Measurements from ENCODE around the gene MGMT. TPM values are rescaled to one million over a fixed set of nuclear protein-coding genes. Genes with fewer than 3 reads are reported as not detected.

Gene MGMT
- total RNA-seq, 2 experiments from 2014 or later, result 20.9 to 23.3 TPM

DNA sequence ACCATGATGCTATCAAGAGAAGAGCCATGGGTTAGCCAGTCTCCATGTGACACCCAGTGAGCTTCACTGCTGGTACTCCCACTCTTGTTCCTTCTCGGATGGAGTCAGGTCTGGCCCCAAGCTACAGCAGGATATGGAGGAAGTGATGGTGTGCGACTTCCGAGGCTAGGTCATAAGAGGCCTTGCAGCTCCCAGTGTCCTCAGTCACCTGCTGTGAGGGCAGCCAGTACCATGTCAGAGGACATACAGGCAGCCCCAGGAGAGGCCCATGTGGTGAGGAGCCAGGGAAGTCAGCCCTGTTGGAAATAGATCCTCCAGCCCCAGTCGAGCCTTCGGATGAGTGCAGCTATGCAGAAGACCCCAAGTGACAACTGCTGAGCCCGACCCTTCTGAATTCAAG is 260.0 kb downstream of the MGMT start:
- peaks cover 68% of the 10 kb centered on the region for H3K36me3 Mint-ChIP-seq
- peaks cover 29% of the 10 kb centered on the region for H3K9me3 Mint-ChIP-seq
- no peak overlapping the region for H3K27ac Mint-ChIP-seq
- no peaks in the 10 kb centered on the region for H3K27me3 Mint-ChIP-seq
- no peak for DNase-seq
- H3K4me3 Mint-ChIP-seq, result no peak overlapping the region
- H3K4me1 Mint-ChIP-seq, result no peaks in the 10 kb centered on the region

DNA sequence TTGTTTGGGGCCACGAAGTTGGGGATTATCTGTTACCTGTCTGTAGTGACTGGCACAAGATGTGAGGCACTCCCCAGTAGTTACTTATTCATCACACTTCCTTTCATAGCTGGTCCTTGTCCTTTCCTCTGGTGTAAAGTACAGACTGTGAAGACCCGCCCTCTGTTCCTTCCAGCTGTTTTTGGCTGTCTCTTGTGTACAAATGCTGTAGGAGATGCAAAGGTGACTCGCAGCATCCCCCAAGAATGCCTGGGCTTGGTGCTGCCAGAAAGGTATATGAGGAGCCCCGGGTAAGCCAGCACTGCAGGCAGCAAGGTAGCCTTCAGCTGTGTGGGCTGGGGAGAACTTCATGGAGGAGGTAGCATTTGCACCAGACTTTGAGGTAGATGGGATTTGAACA is 260.5 kb downstream of the MGMT start:
- Mint-ChIP-seq H3K4me1 (no peaks in the 10 kb centered on the region), H3K4me3 (no peak overlapping the region), H3K27ac (no peak overlapping the region), H3K9me3 (peaks cover 31% of the 10 kb centered on the region), H3K36me3 (peaks cover 65% of the 10 kb centered on the region), H3K27me3 (no peaks in the 10 kb centered on the region)
- DNase-seq, result no peak

DNA sequence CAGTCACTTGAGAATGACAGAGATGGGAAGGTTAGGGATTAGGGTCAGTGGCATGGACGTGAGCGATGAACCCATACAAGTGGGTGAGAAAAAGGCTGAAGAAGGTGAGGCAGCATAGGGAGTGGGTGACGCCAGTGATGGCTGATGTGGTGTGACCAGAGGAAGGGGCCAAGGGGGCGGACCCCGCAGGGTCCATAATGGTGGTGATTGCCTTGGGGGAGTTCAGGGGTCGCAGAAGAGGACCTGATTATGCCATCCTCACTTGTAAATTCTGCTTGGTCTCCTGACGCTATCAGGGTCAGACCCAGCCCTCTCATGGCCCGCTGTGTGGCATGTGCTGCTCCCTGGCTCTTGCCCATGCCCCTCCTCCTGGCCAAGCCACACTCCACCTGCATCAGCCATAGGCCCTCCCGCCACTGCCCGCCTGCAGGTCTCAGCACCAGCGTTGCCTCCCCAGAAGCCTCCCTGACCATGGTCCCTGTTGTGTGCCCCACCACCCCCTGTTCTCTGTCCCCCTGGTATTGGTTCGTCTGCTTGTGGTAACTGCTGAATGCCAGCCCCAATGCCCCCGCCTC is 261.3 kb downstream of the MGMT start:
- H3K36me3 Mint-ChIP-seq, result peaks cover 60% of the 10 kb centered on the region
- H3K27ac Mint-ChIP-seq, result no peak overlapping the region
- H3K4me1 Mint-ChIP-seq, result no peaks in the 10 kb centered on the region
- DNase-seq, result no peak
- H3K9me3 Mint-ChIP-seq, result peaks cover 31% of the 10 kb centered on the region
- no peaks in the 10 kb centered on the region for H3K27me3 Mint-ChIP-seq
- H3K4me3 Mint-ChIP-seq, result no peak overlapping the region

DNA sequence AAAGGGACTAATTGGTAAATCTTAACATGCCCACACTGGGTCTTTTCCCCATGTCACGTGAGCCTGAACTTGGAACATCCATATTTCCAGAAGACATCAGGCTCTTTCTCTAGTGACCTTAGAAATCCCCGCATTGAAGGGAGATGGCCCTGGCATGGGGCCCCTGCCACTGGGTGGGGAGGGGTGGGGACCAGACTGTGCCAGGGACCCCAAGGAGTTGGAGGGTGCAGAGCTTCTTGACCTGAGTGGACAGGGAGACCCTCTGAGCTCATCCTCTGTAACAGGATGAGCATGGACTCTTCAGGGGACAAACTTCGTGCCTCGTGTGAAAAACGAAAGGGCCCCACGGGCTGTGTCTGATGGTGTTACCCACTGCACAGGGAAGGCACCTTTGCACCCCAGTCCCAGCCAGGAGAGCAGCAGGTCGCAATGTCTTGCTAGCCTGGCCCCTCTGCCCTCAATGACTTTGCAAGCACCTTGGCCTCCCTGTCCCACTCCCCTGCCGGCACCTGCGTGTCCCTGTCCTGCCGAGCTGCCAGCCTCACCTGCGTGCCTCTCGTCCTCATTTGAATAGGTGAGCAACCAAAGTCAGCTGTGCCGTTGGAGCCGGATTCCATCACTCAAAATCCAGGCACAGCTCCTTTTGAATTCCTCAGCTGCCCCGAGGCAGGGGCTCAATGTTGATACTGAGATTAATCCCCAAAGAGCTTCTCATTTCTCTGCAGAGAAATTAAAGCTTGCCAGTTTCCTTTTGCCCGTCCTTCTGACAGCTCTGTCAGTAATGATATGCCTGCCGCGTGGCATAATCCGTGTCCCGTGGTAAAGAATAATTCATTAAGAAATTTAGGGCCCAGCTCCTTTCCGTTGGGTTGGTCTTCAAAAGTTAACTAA is 262.1 kb downstream of the MGMT start:
- H3K4me3 Mint-ChIP-seq, result no peak overlapping the region
- H3K27me3 Mint-ChIP-seq, result no peaks in the 10 kb centered on the region
- H3K9me3 Mint-ChIP-seq, result peaks cover 31% of the 10 kb centered on the region
- H3K27ac Mint-ChIP-seq, result no peak overlapping the region
- peaks cover 57% of the 10 kb centered on the region for H3K36me3 Mint-ChIP-seq
- DNase-seq, result no peak
- no peaks in the 10 kb centered on the region for H3K4me1 Mint-ChIP-seq

DNA sequence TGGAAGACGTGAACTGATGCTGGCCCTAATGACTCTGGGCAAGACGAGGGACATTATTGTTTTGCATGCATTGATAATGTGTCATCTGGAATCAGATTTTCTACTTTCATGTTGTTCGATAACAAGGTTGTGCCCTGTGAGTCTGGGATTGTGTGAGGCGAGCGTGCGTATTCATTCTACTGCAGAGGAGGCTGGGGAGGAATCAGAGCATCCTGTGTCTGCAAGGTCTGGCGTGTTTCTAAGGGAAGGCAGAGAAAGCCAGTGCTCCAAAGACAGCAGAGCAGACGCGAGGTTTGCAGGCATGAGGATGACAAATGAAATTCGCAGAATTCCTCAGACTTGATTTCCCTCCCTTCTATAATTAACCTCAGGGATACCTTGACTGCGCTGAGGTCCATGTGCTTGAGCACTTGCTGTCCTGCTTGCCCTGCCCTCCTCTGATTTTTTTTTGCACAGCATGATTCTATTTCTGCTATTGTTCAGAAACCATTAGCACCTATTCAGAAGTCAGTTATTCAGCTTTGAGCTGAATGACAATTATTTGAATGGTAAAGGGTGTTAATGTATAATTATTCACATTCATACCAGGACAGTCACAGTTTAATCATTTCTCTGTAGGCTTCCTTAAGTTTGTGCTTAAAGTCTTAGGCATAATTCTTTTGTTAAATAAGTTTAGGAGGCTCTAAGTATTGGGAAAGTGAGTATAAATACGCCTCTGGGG is 263.4 kb downstream of the MGMT start:
- no peak for DNase-seq
- peaks cover 46% of the 10 kb centered on the region for H3K36me3 Mint-ChIP-seq
- H3K27ac Mint-ChIP-seq, result no peak overlapping the region
- H3K27me3 Mint-ChIP-seq, result no peaks in the 10 kb centered on the region
- H3K4me1 Mint-ChIP-seq, result no peaks in the 10 kb centered on the region
- no peak overlapping the region for H3K4me3 Mint-ChIP-seq
- peaks cover 28% of the 10 kb centered on the region for H3K9me3 Mint-ChIP-seq

DNA sequence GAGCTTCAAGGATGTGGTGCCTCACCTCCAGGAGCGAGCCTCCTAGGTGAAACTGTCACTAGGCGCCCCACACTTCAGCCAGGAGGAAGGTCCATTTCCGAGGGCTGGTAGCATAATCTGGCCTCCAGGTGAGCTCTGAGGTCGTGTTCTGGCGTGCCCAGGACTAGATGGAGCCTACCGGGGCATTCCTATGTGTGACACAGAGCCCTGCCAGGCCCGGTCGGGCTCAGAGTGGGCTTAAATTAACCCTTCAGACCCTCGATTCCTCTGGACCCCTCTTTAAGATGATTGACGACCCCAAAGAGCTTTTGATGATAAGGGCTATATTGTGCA is 263.9 kb downstream of the MGMT start:
- Mint-ChIP-seq H3K4me3 (no peak overlapping the region), H3K36me3 (peaks cover 41% of the 10 kb centered on the region)

DNA sequence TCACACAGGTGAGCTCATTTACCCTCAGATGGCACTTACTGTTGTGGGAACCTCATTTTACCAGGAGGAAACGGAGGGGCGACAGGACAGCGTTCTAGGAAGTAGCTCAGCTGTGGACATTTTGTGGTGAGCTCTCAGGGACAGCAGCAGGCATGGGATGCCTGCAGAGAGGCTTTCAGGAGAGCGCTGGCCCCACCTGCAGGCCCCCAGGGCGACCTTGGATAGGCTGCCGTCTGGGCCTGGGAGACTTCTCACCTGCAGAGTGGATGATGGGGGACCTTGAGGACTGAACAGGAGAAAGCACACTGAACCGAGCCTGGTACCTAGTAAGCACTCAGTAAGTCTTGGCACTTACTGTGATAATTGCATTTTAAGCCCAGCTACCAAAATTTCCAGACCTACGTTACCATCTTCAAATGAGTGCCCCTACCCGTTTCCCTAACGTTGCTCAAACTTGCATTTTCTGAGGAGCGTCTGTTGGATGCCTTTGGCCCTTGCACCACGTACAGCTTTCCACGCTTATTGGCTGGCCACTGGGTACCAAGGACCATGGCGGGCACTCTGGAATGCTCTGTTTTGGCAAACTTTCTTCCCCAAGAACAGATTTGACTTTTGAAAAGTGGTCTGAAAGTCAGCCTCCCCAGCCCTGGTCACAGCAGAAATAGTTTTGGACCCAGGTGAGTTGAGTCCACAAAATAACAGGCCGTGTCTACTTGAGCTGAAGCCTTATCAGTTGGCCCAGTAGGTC is 273.7 kb downstream of the MGMT start:
- no peak overlapping the region for H3K27ac Mint-ChIP-seq
- no peak overlapping the region for H3K4me3 Mint-ChIP-seq
- no peaks in the 10 kb centered on the region for H3K4me1 Mint-ChIP-seq
- H3K27me3 Mint-ChIP-seq, result no peaks in the 10 kb centered on the region
- H3K9me3 Mint-ChIP-seq, result peaks cover 19% of the 10 kb centered on the region
- no peak for DNase-seq
- peaks cover 56% of the 10 kb centered on the region for H3K36me3 Mint-ChIP-seq

More for the DNA sequence above, 263.9 kb downstream of the MGMT start:
- Mint-ChIP-seq H3K9me3 (peaks cover 26% of the 10 kb centered on the region), H3K4me1 (no peaks in the 10 kb centered on the region), H3K27ac (no peak overlapping the region), H3K27me3 (no peaks in the 10 kb centered on the region)
- DNase-seq, result no peak

DNA sequence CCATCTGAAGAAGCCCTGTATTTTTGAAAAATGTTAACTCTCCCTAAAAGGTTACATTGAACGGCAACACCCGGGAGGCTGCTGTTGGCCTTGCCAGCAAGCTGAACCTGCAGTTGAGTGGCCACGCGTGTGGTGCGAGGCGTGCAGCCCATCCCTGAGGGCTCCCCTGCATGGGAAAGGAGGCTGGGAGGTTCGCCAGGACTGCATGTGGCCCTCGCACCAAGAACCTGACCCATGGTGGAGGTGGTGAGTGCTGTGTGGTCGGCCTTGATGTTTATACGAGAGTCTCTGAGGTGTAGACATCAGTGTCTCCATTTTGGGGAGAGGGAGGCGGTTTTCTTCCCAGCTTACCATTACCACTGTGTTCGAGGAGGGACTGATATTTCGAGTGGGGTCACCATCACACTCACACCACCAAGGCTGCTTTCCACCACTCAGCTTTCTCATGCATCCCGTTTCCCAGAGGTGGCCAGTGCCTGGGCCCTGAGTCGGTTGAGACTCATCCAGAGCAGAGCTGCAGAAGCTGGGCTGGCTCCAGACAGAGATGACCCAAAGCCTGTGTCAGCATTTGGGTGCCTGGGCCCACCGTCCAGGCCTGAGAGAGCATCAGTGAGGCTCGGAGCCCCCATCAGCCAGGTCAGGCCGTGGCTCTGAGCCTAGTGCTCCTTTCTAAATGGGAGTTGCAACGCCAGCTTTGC is 274.4 kb downstream of the MGMT start:
- Mint-ChIP-seq H3K36me3 (peaks cover 60% of the 10 kb centered on the region), H3K4me3 (no peak overlapping the region), H3K4me1 (no peaks in the 10 kb centered on the region), H3K9me3 (peaks cover 20% of the 10 kb centered on the region), H3K27ac (no peak overlapping the region), H3K27me3 (no peaks in the 10 kb centered on the region)
- no peak for DNase-seq

DNA sequence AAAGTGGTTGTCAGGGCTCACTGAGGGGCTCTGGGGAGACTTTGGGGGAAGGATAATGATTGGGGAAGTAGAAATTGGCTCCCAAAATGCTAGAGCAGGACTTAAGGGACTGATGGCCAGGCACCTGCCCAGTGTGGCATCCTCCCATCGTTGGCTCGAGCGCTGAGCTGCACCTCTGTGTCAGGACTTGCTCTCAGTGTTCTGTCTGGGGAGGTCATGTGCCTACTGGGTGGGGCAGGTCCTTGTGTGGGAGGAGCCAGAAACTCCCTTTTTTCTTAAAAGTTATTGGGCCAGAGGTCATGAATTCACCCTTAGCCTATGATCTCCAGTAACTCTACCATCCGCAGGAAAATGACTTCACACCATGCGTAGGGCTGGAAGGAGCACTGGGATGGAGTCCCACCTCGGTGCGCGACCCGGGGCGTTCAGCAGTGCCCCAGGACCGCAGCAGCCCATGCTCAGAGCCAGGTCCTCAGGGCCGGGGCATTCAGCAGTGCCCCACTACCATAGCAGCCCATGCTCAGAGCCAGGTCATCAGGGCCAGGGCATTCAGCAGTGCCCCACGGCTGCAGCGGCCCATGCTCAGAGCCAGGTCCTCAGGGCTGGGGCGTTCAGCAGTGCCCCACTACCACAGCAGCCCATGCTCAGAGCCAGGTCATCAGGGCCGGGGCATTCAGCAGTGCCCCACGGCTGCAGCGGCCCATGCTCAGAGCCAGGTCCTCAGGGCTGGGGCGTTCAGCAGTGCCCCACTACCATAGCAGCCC is 275.1 kb downstream of the MGMT start:
- H3K27me3 Mint-ChIP-seq, result no peaks in the 10 kb centered on the region
- H3K4me3 Mint-ChIP-seq, result no peak overlapping the region
- H3K36me3 Mint-ChIP-seq, result peaks cover 58% of the 10 kb centered on the region
- peaks cover 20% of the 10 kb centered on the region for H3K9me3 Mint-ChIP-seq
- DNase-seq, result no peak
- no peaks in the 10 kb centered on the region for H3K4me1 Mint-ChIP-seq
- H3K27ac Mint-ChIP-seq, result no peak overlapping the region

DNA sequence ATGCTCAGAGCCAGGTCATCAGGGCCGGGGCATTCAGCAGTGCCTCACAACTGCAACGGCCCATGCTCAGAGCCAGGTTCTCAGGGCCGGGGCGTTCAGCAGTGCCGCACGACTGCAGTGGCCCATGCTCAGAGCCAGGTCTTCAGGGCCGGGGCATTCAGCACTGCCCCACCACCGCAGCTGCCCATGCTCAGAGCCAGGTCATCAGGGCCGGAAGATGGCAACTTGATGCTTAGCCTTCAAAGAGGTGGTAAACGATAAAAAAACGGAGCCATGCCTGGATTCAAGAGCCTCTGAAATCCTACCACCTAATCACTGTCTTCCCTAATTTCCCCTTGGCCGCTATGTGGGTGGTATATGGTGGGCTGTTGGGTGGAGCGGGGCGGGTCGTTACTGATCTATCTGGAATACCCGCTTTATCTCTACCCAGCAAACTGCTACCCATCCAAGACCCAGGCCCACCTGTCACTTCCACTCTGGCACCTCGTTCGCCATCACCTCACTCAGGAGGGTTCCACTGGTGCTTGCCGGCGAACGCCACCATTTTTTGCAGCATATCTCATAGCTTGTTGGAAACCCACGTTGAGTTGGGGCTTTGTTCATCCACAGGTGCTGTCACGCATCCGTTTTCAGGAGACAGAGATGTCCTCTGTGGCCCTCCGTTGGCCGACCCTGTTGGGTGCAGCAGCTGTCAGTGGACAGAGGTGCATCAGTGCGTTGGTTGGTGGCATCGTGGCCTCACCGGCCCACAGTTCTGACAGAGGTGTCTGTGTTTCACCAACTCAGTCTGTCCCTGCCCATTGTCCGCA is 275.9 kb downstream of the MGMT start:
- Mint-ChIP-seq H3K4me1 (no peaks in the 10 kb centered on the region), H3K4me3 (no peak overlapping the region), H3K27ac (no peak overlapping the region), H3K36me3 (peaks cover 63% of the 10 kb centered on the region), H3K27me3 (no peaks in the 10 kb centered on the region), H3K9me3 (peaks cover 25% of the 10 kb centered on the region)
- no peak for DNase-seq

DNA sequence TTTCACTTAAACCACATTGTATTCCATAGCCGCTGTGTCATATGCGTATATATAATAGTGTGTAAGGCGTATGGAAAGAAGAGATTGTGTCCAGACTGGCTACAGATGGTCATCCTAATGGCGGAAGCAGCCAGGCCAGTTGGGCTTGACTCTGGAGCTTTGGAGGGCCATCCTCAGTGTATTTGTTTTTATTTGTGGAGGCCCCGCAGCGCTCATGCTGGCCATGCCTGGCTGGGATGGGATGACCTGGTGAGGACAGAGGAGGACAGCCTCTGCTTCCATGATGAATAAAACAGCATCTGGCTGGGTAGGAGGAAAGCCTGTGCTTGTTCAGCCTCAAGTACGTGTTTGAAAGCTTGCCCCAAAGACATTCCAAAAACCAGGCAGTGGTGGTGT is 276.7 kb downstream of the MGMT start:
- H3K9me3 Mint-ChIP-seq, result peaks cover 29% of the 10 kb centered on the region
- no peaks in the 10 kb centered on the region for H3K4me1 Mint-ChIP-seq
- DNase-seq, result no peak
- H3K27ac Mint-ChIP-seq, result no peak overlapping the region
- H3K4me3 Mint-ChIP-seq, result no peak overlapping the region
- H3K27me3 Mint-ChIP-seq, result no peaks in the 10 kb centered on the region
- peaks cover 65% of the 10 kb centered on the region for H3K36me3 Mint-ChIP-seq

DNA sequence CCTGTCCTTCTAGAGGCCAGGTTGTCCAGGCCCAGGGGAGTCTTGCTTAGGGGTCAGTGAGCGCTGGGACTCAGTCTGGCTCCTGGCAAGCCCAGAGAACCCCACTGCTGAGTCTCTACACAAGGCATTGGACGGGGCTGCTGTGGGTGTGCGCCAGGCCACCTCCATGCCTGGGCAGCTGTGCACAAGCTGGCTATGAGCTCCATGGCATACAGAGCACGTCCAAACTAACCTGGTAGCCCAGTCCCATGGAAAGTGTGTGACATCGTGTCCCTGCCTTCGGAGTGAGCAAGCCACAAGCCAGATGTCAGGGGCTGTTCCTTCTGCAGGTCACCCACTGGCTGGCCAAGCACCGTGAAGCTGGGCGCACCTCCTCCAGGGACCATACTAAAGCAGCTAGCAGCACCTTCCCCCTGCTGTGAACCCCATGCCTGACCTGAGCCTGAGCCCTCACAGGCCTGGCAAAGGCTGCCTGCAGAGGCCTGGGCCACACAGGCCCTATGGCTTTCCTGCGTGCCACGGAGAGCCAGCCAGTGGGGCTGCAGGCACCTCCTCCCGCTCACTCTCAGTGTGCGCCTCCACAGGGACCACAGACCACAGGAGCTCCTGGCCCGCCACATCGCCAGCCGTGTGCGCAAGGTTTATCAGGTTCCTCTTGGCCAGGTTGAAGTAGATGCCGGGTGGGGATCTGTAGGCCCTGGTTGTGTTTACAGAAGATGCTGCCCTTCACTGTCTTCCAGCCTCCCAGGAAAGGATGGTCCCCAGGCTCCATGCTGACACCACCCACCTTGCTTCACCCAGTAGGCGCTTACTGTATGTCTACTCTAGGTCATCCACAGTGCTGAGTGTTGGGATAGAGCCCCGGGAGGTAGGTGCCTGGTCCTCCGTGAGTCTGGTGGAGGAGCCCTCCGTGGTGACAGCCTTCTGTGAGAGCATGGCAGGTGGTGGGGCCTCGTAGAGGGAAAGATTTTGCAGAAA is 277.4 kb downstream of the MGMT start:
- Mint-ChIP-seq H3K27ac (no peak overlapping the region), H3K36me3 (peaks cover 65% of the 10 kb centered on the region), H3K4me3 (no peak overlapping the region), H3K27me3 (no peaks in the 10 kb centered on the region), H3K4me1 (no peaks in the 10 kb centered on the region), H3K9me3 (peaks cover 36% of the 10 kb centered on the region)
- DNase-seq, result no peak

Measured in activated naive CD8-positive, alpha-beta T cell treated with anti-CD3 and anti-CD28 coated beads for 36 hours (primary cell).